Brain microvascular endothelial cell (primary cell): ENCODE data around the gene ZNF254.
"Not testable (repeated sequence)": the region's sequence is repeated elsewhere in the genome, so short reads cannot be mapped to it uniquely, and the experiment has no call there.

Experiments used
- DNase-seq: peaks from one replicate; pipeline ENCODE4 v3.0.0-alpha.2; 2020
- H3K27ac ChIP-seq: fragments of 250-450 bp; sonication (Bioruptor Pico); 2 replicates; pipeline ENCODE4 v1.5.1; 2020; ENCODE audit warnings: mild to moderate bottlenecking, moderate library complexity
- H3K27me3 ChIP-seq: fragments of 250-450 bp; sonication (Bioruptor Pico); replicated peaks from 2 replicates; pipeline ENCODE4 v1.5.1; 2020; ENCODE audit warnings: mild to moderate bottlenecking
- H3K36me3 ChIP-seq: fragments of 250-450 bp; sonication (Bioruptor Pico); replicated peaks from 2 replicates; pipeline ENCODE4 v1.5.1; 2020; ENCODE audit warnings: mild to moderate bottlenecking
- H3K4me3 ChIP-seq: 2 replicates; pipeline ENCODE4 v1.5.1; 2011; ENCODE audit warnings: low read depth, mild to moderate bottlenecking, control low read depth, low read length, moderate library complexity
- in situ Hi-C: cut with HindIII; loops from 2 replicates; pipeline ENCODE4 v1.10.0; 2017; ENCODE audit warnings: low sequenced_read_pairs, low pct_ligation_motif_present
- TF ChIP-seq, protein P1 (sequence below): IDR thresholded peaks from 2 replicates; pipeline ENCODE4 v1.5.1; 2011; ENCODE audit warnings: low read depth, mild to moderate bottlenecking, moderate library complexity, low read length, control low read depth, inconsistent platforms; ENCODE audit errors: missing control alignments

Gene ZNF254

DNA sequence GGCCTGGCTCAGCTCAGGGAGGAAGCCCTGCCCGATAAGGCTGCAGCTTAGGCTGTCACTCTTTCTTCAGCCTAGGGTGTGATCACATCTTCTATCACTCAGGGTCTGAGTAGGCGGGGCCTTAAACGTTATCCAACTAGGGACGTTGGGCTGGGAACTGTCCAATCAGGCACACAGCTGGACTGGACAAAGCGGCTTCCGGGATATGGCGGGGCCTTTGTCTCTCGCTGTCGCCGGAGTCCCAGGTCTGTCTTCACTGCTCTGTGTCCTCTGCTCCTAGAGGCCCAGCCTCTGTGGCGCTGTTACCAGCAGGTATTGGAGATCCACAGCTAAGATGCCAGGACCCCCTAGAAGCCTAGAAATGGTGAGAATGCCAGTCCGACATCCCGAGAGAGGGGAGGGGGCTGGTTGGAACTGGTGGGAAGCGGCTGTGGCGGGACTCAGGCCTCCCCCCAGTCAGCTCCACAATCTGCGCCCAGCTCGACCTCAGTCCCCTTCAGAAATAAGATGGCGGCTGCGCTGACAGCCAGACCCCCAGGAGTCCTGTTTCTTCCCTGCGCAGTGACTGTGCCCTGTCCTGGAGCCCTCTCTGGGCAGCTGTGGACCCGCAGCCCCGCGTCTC, at the start of gene ZNF254:
TSS of gene ZNF254 (plus strand) at position 214 of the 622 bp plus-strand sequence. CDS start at position 335, 121 bp downstream.
- DNase-seq: peak; percentile 97
- in situ Hi-C loops: no loop called here
- TF ChIP-seq, protein P1, sequence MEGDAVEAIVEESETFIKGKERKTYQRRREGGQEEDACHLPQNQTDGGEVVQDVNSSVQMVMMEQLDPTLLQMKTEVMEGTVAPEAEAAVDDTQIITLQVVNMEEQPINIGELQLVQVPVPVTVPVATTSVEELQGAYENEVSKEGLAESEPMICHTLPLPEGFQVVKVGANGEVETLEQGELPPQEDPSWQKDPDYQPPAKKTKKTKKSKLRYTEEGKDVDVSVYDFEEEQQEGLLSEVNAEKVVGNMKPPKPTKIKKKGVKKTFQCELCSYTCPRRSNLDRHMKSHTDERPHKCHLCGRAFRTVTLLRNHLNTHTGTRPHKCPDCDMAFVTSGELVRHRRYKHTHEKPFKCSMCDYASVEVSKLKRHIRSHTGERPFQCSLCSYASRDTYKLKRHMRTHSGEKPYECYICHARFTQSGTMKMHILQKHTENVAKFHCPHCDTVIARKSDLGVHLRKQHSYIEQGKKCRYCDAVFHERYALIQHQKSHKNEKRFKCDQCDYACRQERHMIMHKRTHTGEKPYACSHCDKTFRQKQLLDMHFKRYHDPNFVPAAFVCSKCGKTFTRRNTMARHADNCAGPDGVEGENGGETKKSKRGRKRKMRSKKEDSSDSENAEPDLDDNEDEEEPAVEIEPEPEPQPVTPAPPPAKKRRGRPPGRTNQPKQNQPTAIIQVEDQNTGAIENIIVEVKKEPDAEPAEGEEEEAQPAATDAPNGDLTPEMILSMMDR: peak; percentile 5
- H3K27ac ChIP-seq: peak within 1 kb of the TSS; percentile 97
- H3K36me3 ChIP-seq: no peaks in the 10 kb centered on the region
- no peaks in the 10 kb centered on the region for H3K27me3 ChIP-seq
- H3K4me3 ChIP-seq: peak within 1 kb of the TSS; percentile 95

DNA sequence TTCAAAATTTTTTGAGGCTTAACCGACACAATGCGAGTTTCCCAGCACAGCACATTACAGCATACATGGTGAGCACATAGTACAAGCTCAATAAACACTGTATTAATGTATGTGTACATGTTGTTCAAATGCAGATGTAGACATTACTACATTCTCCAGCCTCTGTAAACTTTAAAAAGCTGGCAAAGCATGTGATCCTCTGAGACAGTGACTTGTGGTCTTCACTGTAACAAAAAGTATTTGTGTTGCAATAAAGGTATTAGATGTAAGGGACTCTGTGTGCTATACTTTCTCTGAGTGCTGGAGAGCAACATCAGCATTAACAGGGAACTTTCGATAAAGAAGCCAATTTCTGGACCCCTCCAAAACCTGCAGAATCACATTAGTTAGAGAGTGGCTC, 46.4 kb upstream of the ZNF254 start:
- H3K4me3 ChIP-seq: no peak overlapping the region
- in situ Hi-C loops: no loop called here
- no peaks in the 10 kb centered on the region for H3K27me3 ChIP-seq
- H3K36me3 ChIP-seq: peaks cover 33% of the 10 kb centered on the region
- H3K27ac ChIP-seq: no peak overlapping the region
- TF ChIP-seq, protein P1: no peak
- no peak for DNase-seq

DNA sequence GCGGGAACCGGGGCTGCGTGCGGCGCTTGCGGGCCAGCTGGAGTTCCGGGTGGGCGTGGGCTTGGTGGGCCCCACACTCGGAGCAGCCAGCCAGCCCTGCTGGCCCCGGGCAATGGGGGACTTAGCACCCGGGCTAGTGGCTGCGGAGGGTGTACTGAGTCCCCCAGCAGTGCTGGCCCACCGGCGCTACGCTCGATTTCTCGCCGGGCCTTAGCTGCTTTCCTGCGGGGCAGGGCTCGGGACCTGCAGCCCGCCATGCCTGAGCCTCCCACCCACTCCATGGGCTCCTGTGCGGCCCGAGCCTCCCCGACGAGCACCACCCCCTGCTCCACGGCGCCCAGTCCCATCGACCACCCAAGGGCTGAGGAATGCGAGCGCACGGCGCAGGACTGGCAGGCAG, 45.7 kb upstream of the ZNF254 start:
- in situ Hi-C loops, DNase-seq, H3K27ac ChIP-seq, H3K27me3 ChIP-seq, H3K4me3 ChIP-seq: not testable (repeated sequence)
- H3K36me3 ChIP-seq: peaks cover 30% of the 10 kb centered on the region

DNA sequence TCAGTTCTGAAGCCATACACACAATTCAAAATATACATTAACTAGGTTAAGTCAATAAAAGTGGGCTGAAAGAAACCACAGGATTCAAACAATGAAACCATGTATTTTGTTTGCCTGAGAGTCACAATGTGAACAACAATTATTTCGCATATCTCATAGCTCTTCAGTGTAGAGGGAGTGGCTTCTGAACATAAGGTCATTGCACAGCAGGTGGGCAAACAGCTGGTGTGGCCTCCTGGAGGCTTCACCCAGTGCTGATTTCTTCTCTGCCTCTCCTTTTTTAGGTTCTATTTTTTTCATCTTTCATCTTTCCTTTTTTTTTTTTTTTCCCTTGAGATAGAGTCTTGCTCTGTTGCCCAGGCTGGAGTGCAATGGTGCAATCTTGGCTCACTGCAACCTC, 40.4 kb upstream of the ZNF254 start:
- Histone ChIP-seq H3K27ac (no peak overlapping the region), H3K36me3 (peaks cover 50% of the 10 kb centered on the region), H3K27me3 (no peaks in the 10 kb centered on the region), H3K4me3 (no peak overlapping the region)
- TF ChIP-seq, protein P1: no peak
- DNase-seq: no peak
- in situ Hi-C loops: no loop called here

DNA sequence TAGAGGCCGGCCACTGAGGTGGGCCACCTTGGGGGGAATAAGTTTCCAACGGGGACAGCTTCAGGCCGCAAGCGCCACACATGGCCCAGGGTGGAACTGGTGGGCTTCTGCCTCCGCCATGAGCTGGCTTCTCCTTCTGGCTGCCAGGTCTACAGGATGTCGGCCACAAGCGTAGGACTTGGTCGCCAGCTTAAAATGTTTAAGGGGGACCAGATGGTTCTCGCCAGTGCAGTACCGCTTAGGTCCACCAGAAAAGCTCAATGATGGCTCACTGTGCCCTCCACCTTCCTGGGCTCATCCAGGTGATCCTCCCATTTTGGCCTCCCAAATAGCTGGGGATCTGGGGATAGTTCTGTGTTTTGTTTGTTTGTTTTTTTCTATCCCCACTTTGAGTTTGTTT, 38.7 kb upstream of the ZNF254 start:
- TF ChIP-seq, protein P1: no peak
- H3K36me3 ChIP-seq: peaks cover 54% of the 10 kb centered on the region
- H3K27me3 ChIP-seq: no peaks in the 10 kb centered on the region
- in situ Hi-C loops: no loop called here
- no peak for DNase-seq
- no peak overlapping the region for H3K27ac ChIP-seq
- H3K4me3 ChIP-seq: no peak overlapping the region

DNA sequence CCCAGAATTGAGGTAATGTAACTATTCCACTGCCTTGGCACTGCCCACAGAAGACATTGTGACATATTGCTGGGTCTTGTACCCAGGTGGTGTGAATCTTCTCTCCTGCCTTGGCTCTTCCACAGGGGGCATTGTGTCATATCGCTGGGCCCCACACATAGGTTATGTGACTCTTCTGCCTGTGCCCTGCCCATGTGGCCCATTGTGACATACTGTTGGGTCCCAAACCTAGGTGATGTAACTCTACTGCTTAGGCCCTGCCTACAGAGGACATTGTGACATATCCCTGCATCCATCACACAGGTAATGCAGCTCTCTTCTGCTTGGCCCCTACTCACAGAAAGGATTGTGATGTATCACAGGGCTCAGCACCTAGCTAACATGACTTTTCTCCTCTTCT, 37.5 kb upstream of the ZNF254 start:
- Histone ChIP-seq H3K27me3 (no peaks in the 10 kb centered on the region), H3K27ac (no peak overlapping the region), H3K36me3 (peaks cover 52% of the 10 kb centered on the region), H3K4me3 (no peak overlapping the region)
- DNase-seq: no peak
- TF ChIP-seq, protein P1: no peak
- in situ Hi-C loops: no loop called here
